Lung (tissue), 12 donors: ENCODE data around the gene ADAMTSL1. TPM values are rescaled to one million over a fixed set of nuclear protein-coding genes. Genes with fewer than 3 reads are reported as not detected.

ENCODE experiments used
- ATAC-seq: fragments of 200-7000 bp; cut with Tn5 transposase; one replicate; pipeline ENCODE4 v1.9.1; 2020; ENCODE audit warnings: moderate number of reproducible peaks; ENCODE audit not compliant: insufficient read depth, low FRiP score
- DNase-seq, 3 donors: peaks; one replicate each; pipeline ENCODE4 v3.0.0-alpha.2; 2013 to 2017
- H3K27ac ChIP-seq, 2 donors: one replicate each; pipeline ENCODE4 v1.5.1; 2013; ENCODE audit warnings: mild to moderate bottlenecking in 2 of 2, moderate library complexity in 2 of 2, control low read depth in 1 of 2, inconsistent platforms in 1 of 2, low read depth in 1 of 2, low read length in 1 of 2
- H3K27me3 ChIP-seq, 3 donors: one replicate each; pipeline ENCODE4 v1.5.1; 2013; ENCODE audit warnings: low read length in 2 of 3; ENCODE audit not compliant: control insufficient read depth in 3 of 3, insufficient read depth in 3 of 3
- H3K36me3 ChIP-seq, 4 donors: one replicate each; pipeline ENCODE4 v1.5.1; 2013; ENCODE audit warnings: low read length in 4 of 4, mild to moderate bottlenecking in 1 of 4, moderate library complexity in 1 of 4; ENCODE audit not compliant: control insufficient read depth in 4 of 4, insufficient read depth in 4 of 4
- H3K4me1 ChIP-seq, 5 donors: one replicate each; pipeline ENCODE4 v1.5.1; 2013; ENCODE audit warnings: low read length in 5 of 5, mild to moderate bottlenecking in 2 of 5, moderate library complexity in 1 of 5; ENCODE audit not compliant: control insufficient read depth in 5 of 5, insufficient read depth in 5 of 5
- H3K4me3 ChIP-seq: one replicate; pipeline ENCODE4 v1.5.1; 2013; ENCODE audit warnings: mild to moderate bottlenecking, control low read depth, moderate library complexity
- H3K9ac ChIP-seq, 2 donors: one replicate each; pipeline ENCODE4 v1.5.1; 2013; ENCODE audit warnings: low read length in 2 of 2, control low read depth in 1 of 2; ENCODE audit not compliant: insufficient read depth in 1 of 2
- H3K9me3 ChIP-seq, 4 donors: one replicate each; pipeline ENCODE4 v1.5.1; 2013; ENCODE audit warnings: low read length in 3 of 4, mild to moderate bottlenecking in 1 of 4, moderate library complexity in 1 of 4; ENCODE audit not compliant: control insufficient read depth in 4 of 4, insufficient read depth in 3 of 4
- CTCF ChIP-seq: IDR thresholded peaks from 2 replicates; pipeline ENCODE4 v1.5.1; 2012; ENCODE audit warnings: mild to moderate bottlenecking; ENCODE audit errors: control extremely low read depth, extremely low read depth
- WGBS, 2 donors: extraction: QIAGEN DNeasy Blood & Tissue Kit; methylation state at CpG; one replicate each; pipeline ENCODE4 v1.1.7; 2013; 5-methylcytosine and 5-hydroxymethylcytosine counted together
- polyA plus RNA-seq, 2 donors: library from polyadenylated mRNA; stranded (reverse); fragments of 200-250 nt; gene quantifications; one replicate each; pipeline ENCODE4 v1.2.1, GENCODE V29; 2013
- total RNA-seq, 2 donors: library from RNA; depleted of rRNA in 1 of 2; stranded (reverse); fragments of >200 nt in 1 of 2; gene quantifications; one replicate each; pipeline ENCODE4 v1.2.1, GENCODE V29; 2014 to 2021
- donor health status: control.
- donor health status: control.
- donor health status: Bipolar disorder and iron deficiency.
- donor health status: healthy.
- donor health status: DM: yes; HTN: yes; CAD: no.

Gene ADAMTSL1
- total and polyA plus RNA-seq, 4 donors, result 0.25 to 36.2 (median 1.4) TPM

- Histone ChIP-seq H3K4me3 (no peak overlapping the region), H3K4me1 (no peaks in the 10 kb centered on the region), H3K27ac (no peak overlapping the region), H3K27me3 (no peaks in the 10 kb centered on the region), H3K9ac (no peak overlapping the region), H3K9me3 (peaks cover 0 to 1% (median 0%) of the 10 kb centered on the region in 4 donors), H3K36me3 (no peaks in the 10 kb centered on the region)
- DNase-seq (no peak), ATAC-seq (no peak)
- no peak for TF ChIP-seq CTCF
- WGBS, 2 donors, result 96 to 97% methylated on average over 12 of the region's 12 CpGs
These were observed 415.6 kb downstream of the ADAMTSL1 start for GRCh38 chr9:18889550-18889949.

- TF ChIP-seq CTCF, result no peak
- DNase-seq, result no peak
- H3K9me3 ChIP-seq, result peaks cover 0 to 3% (median 2%) of the 10 kb centered on the region in 4 donors
These were observed 416.4 kb downstream of the ADAMTSL1 start for GRCh38 chr9:18890372-18890771.

GRCh38 chr9:18891946-18892670 lies 418.2 kb downstream of the ADAMTSL1 start:
- peaks cover 0 to 10% (median 8%) of the 10 kb centered on the region in 4 donors for H3K9me3 ChIP-seq
- DNase-seq (no peak), ATAC-seq (no peak)
- no peak overlapping the region for H3K4me3 ChIP-seq
- no peak overlapping the region for H3K27ac ChIP-seq
- TF ChIP-seq CTCF, result no peak
- WGBS, 2 donors, result 91 to 97% methylated on average over 5 of the region's 5 CpGs
- no peak overlapping the region for H3K9ac ChIP-seq
- no peaks in the 10 kb centered on the region for H3K27me3 ChIP-seq
- H3K4me1 ChIP-seq, result no peaks in the 10 kb centered on the region
- H3K36me3 ChIP-seq, result peaks cover 0 to 2% (median 0%) of the 10 kb centered on the region in 4 donors

More at GRCh38 chr9:18890372-18890771, 416.4 kb downstream of the ADAMTSL1 start:
- Histone ChIP-seq H3K4me1 (no peaks in the 10 kb centered on the region), H3K4me3 (no peak overlapping the region), H3K9ac (no peak overlapping the region), H3K36me3 (peaks cover 0 to 2% (median 0%) of the 10 kb centered on the region in 4 donors), H3K27me3 (no peaks in the 10 kb centered on the region), H3K27ac (no peak overlapping the region)
- 59 to 64% methylated on average over 4 of the region's 4 CpGs for WGBS, 2 donors
- ATAC-seq, result no peak
